ENCODE results near the gene CRX.
"Not testable (repeated sequence)": the region's sequence is repeated elsewhere in the genome, so short reads cannot be mapped to it uniquely, and the experiment has no call there.

CRX gene

GRCh38 chr19:47878906-47879305 is 57.2 kb downstream of the CRX start:
- Histone ChIP-seq H3K9me3 (ENCODE audit: control insufficient read depth, low read length) (no peaks in the 10 kb centered on the region), H3K4me3 (ENCODE audit: low read length) (no peak overlapping the region), H3K4me1 (ENCODE audit: control insufficient read depth, insufficient read depth, low read length) (no peaks in the 10 kb centered on the region), H3K27me3 (ENCODE audit: control insufficient read depth, insufficient read depth, low read length) (no peaks in the 10 kb centered on the region), H3K36me3 (ENCODE audit: control insufficient read depth, insufficient read depth, low read length) (no peaks in the 10 kb centered on the region), H3K9ac (ENCODE audit: low read length) (no peak overlapping the region)

DNA sequence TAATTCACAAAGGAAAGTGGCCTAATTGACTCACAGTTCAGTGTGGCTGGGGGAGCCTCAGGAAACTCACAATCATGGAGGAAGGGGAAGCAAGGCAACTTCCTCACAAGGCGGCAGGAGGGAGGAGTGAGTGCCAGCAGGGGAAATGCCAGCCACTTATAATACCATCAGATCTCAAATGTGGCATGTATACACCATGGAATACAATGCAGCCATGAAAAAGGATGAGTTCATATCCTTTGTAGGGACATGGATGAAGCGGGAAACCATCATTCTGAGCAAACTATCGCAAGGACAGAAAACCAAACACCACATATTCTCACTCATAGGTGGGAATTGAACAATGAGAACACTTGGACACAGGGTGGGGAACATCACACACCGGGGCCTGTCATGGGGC is 57.6 kb downstream of the CRX start:
- not testable (repeated sequence) for H3K4me3 ChIP-seq (ENCODE audit: low read length); H3K27me3 ChIP-seq (ENCODE audit: control insufficient read depth, insufficient read depth, low read length); H3K4me1 ChIP-seq (ENCODE audit: control insufficient read depth, insufficient read depth, low read length); H3K36me3 ChIP-seq (ENCODE audit: control insufficient read depth, insufficient read depth, low read length); H3K9ac ChIP-seq (ENCODE audit: low read length); H3K9me3 ChIP-seq (ENCODE audit: control insufficient read depth, low read length)

DNA sequence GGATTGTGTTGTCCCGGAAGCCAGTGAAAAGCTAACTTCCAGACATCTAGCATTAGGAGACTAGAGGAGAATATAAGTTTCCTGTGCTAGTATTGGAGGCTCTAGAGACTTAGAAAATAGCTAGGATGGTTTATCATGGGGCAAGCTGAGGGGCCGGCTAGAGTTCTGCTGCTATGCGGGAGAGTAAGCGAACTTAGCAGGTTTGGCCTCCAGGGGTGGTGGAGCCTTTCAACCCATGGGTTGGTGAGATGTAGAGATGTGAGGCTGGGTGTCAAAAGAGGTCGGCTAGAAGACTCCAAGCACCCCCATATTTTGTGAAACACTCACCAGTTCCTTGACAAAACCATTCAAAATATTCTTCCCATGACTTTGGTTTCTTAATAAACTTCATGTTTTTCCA is 60.0 kb downstream of the CRX start:
- no peak overlapping the region for H3K9ac ChIP-seq (ENCODE audit: low read length)
- no peaks in the 10 kb centered on the region for H3K36me3 ChIP-seq (ENCODE audit: control insufficient read depth, insufficient read depth, low read length)
- no peak overlapping the region for H3K4me3 ChIP-seq (ENCODE audit: low read length)

DNA sequence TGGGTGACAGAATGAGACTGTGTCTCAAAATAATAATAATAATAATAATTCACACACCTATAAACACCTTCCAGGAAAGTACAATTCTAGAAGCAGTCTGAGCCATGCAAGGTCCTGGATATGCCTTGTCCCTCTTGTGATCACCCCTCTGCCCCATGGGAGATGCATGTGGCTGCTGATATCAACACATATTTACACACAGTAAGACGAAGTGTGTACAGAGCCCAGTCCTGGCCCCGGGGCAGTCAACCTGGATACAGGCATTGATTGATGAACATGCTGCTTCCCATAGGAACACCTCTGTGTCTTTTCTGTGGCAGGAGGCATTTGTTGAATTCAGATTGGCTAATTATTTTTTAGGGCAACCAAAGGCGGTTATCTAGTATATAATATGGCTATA is 61.2 kb downstream of the CRX start:
- Histone ChIP-seq H3K36me3 (ENCODE audit: control insufficient read depth, insufficient read depth, low read length) (no peaks in the 10 kb centered on the region), H3K27me3 (ENCODE audit: control insufficient read depth, insufficient read depth, low read length) (no peaks in the 10 kb centered on the region), H3K9ac (ENCODE audit: low read length) (no peak overlapping the region), H3K9me3 (ENCODE audit: control insufficient read depth, low read length) (no peaks in the 10 kb centered on the region), H3K4me1 (ENCODE audit: control insufficient read depth, insufficient read depth, low read length) (no peaks in the 10 kb centered on the region), H3K4me3 (ENCODE audit: low read length) (no peak overlapping the region)

More for the DNA sequence above, 60.0 kb downstream of the CRX start:
- H3K4me1 ChIP-seq (ENCODE audit: control insufficient read depth, insufficient read depth, low read length), result no peaks in the 10 kb centered on the region
- H3K9me3 ChIP-seq (ENCODE audit: control insufficient read depth, low read length), result no peaks in the 10 kb centered on the region
- no peaks in the 10 kb centered on the region for H3K27me3 ChIP-seq (ENCODE audit: control insufficient read depth, insufficient read depth, low read length)

DNA sequence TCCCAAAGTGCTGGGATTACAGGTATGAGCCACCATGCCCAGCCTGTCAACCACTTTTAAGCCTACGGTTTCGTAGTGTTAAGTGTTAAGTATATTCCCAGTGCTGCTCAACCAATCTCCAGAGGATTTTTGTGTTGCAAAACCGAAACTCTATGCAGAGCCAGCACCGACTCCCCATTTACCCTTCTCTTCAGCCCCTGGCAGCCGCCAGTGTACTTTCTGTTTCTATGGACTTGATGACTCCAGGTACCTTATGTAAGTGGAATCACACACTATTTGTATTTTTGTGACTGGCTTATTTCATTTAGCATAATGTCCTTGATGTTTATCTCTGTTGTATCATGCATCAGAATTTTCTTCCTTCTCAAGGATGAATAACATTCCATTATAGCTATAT is 63.3 kb downstream of the CRX start:
- H3K27me3 ChIP-seq (ENCODE audit: control insufficient read depth, insufficient read depth, low read length), result no peaks in the 10 kb centered on the region
- H3K4me3 ChIP-seq (ENCODE audit: low read length), result no peak overlapping the region
- H3K9me3 ChIP-seq (ENCODE audit: control insufficient read depth, low read length), result no peaks in the 10 kb centered on the region
- H3K36me3 ChIP-seq (ENCODE audit: control insufficient read depth, insufficient read depth, low read length), result no peaks in the 10 kb centered on the region
- H3K4me1 ChIP-seq (ENCODE audit: control insufficient read depth, insufficient read depth, low read length), result no peaks in the 10 kb centered on the region
- H3K9ac ChIP-seq (ENCODE audit: low read length), result no peak overlapping the region

DNA sequence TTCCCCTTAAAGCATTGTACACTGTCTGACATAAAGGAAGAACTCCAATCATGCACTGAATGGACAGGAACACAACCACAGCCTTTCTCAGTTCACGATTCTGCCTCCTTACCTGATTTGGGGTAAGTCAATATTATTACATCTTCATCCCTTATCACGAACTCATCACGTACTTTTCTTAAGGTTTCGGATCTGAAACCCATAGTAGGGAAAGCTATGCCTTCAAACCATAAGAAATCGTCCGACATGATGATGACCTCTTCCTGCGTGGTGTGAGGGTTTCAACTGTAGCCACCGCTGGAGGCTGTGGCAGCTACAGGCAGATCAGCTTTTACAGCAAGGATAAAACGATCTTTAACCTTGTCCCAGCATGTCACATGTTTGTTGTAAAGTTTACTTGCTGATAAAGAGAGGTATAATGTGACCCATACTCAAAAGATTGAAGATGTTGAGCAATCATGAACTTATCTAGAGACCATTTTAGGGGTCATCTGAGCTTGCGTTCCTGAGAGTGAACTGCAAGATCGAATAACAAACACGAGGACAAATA is 64.3 kb downstream of the CRX start, which contains the start of gene SULT2A1:
TSS of gene SULT2A1 (minus strand) at position 306 of the 550 bp plus-strand sequence. CDS start at position 248, 58 bp downstream.
- H3K4me3 ChIP-seq (ENCODE audit: low read length), result no peak within 1 kb of the TSS

DNA sequence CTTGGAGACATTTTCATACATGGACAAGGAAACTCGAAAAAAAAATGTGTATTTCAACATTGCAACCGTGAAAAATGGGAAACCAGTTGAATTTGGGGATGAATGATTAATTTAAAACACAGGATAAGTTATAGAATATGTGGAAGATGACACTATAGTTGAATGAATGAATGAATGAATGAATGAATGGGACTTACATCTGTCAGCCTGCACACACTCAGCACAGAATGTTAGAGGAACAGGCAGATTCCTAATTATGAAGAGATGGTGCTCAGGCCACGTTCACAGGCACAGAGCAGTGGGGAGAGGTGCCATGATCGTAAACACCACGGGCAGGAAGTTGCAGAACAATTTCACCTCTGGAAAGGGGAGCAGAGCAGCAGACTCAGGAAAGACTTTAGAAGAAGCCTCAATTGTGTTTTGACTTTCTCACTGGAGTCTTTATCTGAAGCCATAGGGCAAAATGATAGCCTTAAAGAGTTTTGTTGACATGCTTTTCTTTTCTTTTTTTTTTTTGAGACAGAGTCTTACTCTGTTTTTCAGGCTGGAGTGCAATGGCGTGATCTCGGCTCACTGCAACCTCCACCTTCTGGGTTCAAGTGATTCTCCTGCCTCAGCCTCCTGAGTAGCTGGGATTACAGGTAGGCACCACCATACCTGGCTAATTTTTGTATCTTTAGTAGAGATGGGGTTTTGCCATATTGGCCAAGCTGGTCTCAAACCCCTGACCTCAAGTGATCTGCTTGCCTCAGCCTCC is 69.3 kb downstream of the CRX start:
- H3K36me3 ChIP-seq (ENCODE audit: control insufficient read depth, insufficient read depth, low read length), result no peaks in the 10 kb centered on the region
- H3K4me1 ChIP-seq (ENCODE audit: control insufficient read depth, insufficient read depth, low read length), result no peaks in the 10 kb centered on the region
- no peak overlapping the region for H3K4me3 ChIP-seq (ENCODE audit: low read length)
- H3K9ac ChIP-seq (ENCODE audit: low read length), result no peak overlapping the region
- H3K9me3 ChIP-seq (ENCODE audit: control insufficient read depth, low read length), result no peaks in the 10 kb centered on the region
- H3K27me3 ChIP-seq (ENCODE audit: control insufficient read depth, insufficient read depth, low read length), result no peaks in the 10 kb centered on the region

More for the DNA sequence above, 64.3 kb downstream of the CRX start, which contains the start of gene SULT2A1:
- Histone ChIP-seq H3K9me3 (ENCODE audit: control insufficient read depth, low read length) (no peaks in the 10 kb centered on the region), H3K36me3 (ENCODE audit: control insufficient read depth, insufficient read depth, low read length) (no peaks in the 10 kb centered on the region), H3K4me1 (ENCODE audit: control insufficient read depth, insufficient read depth, low read length) (no peaks in the 10 kb centered on the region), H3K27me3 (ENCODE audit: control insufficient read depth, insufficient read depth, low read length) (no peaks in the 10 kb centered on the region), H3K9ac (ENCODE audit: low read length) (no peak within 1 kb of the TSS)

DNA sequence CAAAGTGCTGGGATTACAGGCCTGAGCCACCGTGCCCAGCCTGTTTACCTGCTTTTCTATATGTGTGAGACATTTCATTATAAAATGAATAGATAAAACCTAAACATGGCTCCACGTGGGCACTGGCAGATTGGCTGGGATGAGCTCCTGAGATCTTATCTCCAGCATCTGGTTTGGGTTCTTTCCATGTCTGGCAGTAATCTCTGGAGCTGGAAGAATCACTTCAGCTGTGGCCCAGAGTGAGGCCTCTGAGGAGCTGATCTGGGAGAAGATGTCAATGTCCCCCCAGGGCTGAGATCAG is 69.8 kb downstream of the CRX start:
- Histone ChIP-seq H3K9me3 (ENCODE audit: control insufficient read depth, low read length) (no peaks in the 10 kb centered on the region), H3K4me3 (ENCODE audit: low read length) (no peak overlapping the region), H3K27me3 (ENCODE audit: control insufficient read depth, insufficient read depth, low read length) (no peaks in the 10 kb centered on the region), H3K36me3 (ENCODE audit: control insufficient read depth, insufficient read depth, low read length) (no peaks in the 10 kb centered on the region), H3K4me1 (ENCODE audit: control insufficient read depth, insufficient read depth, low read length) (no peaks in the 10 kb centered on the region), H3K9ac (ENCODE audit: low read length) (no peak overlapping the region)

GRCh38 chr19:47891923-47892666 is 70.4 kb downstream of the CRX start:
- Histone ChIP-seq H3K36me3 (ENCODE audit: control insufficient read depth, insufficient read depth, low read length) (no peaks in the 10 kb centered on the region), H3K9me3 (ENCODE audit: control insufficient read depth, low read length) (no peaks in the 10 kb centered on the region), H3K4me3 (ENCODE audit: low read length) (no peak overlapping the region), H3K27me3 (ENCODE audit: control insufficient read depth, insufficient read depth, low read length) (no peaks in the 10 kb centered on the region), H3K9ac (ENCODE audit: low read length) (no peak overlapping the region), H3K4me1 (ENCODE audit: control insufficient read depth, insufficient read depth, low read length) (no peaks in the 10 kb centered on the region)
